H1 (cell line): ENCODE measurements around the gene CDH19. TPM values are rescaled to one million over a fixed set of nuclear protein-coding genes. Genes with fewer than 3 reads are reported as not detected.

ENCODE experiments used
- CHD7 ChIP-seq: fragments of 300-600 bp; sonication (generic); IDR thresholded peaks from 2 replicates; pipeline ENCODE4 v1.7.1; 2012; ENCODE audit warnings: low read length, moderate library complexity, mild to moderate bottlenecking, inconsistent platforms; ENCODE audit not compliant: insufficient replicate concordance
- SIRT6 ChIP-seq: IDR thresholded peaks from one replicate; pipeline ENCODE4 v1.7.1; 2012; ENCODE audit warnings: low read length, inconsistent platforms
- polyA plus RNA-seq, 7 experiments: library from polyadenylated mRNA; depleted of rRNA in 3 of 7; stranded (reverse) in 5 of 7; unstranded in 2 of 7; fragments of >200 nt in 5 of 7; fragments of 200-250 nt in 2 of 7; gene quantifications; 1 replicate in 5 of 7; 2 replicates in 1 of 7; 4 replicates in 1 of 7; pipeline versions ENCODE4 v1.2.1 to v1.2.3, GENCODE V29; 2011 to 2013; ENCODE audit warnings: missing spikeins in 2 of 7, mixed read lengths in 2 of 7
- total RNA-seq: library from RNA; stranded (reverse); fragmentation: NEBNext Ultra II Directional; extraction: Animal tissue kit (Norgen Biotek cat#: 25700); gene quantifications from 2 replicates; pipeline ENCODE4 v1.2.1, GENCODE V29; 2021

Gene CDH19
- total and polyA plus RNA-seq, 2 of the 8 experiments (the other 6 are each of a cell fraction or from before 2014, with no cell fraction given) = not detected

DNA sequence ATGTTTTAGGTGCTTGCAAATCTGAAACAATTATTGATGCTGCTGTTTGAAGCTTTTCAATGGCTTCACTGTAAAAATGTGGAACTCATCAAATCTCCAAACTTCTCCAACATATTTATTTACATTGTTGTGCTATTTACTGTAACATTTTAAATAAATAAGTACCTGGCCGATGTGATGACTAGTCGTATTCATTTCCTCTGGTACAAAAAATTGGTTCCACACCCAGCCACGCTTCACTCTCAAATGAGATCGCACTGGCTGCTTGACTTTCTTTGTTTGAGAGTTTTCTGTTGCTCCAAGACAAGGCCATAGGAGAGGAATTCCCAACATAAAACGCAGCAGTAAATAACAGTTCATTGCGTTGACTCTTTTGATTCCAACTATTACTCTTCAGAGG is 32.0 kb downstream of the CDH19 start (continued):
- TF ChIP-seq CHD7 (no peak), SIRT6 (no peak)
